GM23338 (cell line): ENCODE results near the gene PARD3. TPM values are rescaled to one million over a fixed set of nuclear protein-coding genes. Genes with fewer than 3 reads are reported as not detected.

Experiments used
- CREB1 ChIP-seq: fragments of 250-450 bp; sonication (Bioruptor Pico); IDR thresholded peaks from 2 replicates; pipeline ENCODE4 v1.5.0; 2020; ENCODE audit warnings: low read depth, mild to moderate bottlenecking, moderate library complexity
- EZH2phosphoT487 ChIP-seq: fragments of 200-600 bp; sonication (generic); IDR thresholded peaks from one replicate; pipeline ENCODE4 v1.8.1; 2018; ENCODE audit warnings: antibody characterized with exemption; ENCODE audit not compliant: unreplicated experiment
- JUNB ChIP-seq: IDR thresholded peaks from one replicate; pipeline ENCODE4 v1.6.1; 2016; ENCODE audit warnings: antibody characterized with exemption; ENCODE audit not compliant: unreplicated experiment
- NANOG ChIP-seq: IDR thresholded peaks from 2 replicates; pipeline ENCODE4 v1.6.1; 2016; ENCODE audit warnings: antibody characterized with exemption, borderline replicate concordance
- REST ChIP-seq: IDR thresholded peaks from one replicate; pipeline ENCODE4 v1.6.1; 2018; ENCODE audit warnings: antibody characterized with exemption; ENCODE audit not compliant: unreplicated experiment
- STAT1 ChIP-seq: IDR thresholded peaks from one replicate; pipeline ENCODE4 v1.6.1; 2016; ENCODE audit warnings: antibody characterized with exemption; ENCODE audit not compliant: unreplicated experiment
- ZNF331 ChIP-seq: fragments of 250-450 bp; sonication (Bioruptor Pico); IDR thresholded peaks from 2 replicates; pipeline ENCODE4 v1.5.0; 2020; ENCODE audit warnings: low read depth, mild to moderate bottlenecking, moderate library complexity
- ZNF462 ChIP-seq: fragments of 250-450 bp; sonication (Bioruptor Pico); IDR thresholded peaks from 2 replicates; pipeline ENCODE4 v1.5.0; 2020; ENCODE audit warnings: mild to moderate bottlenecking, moderate library complexity
- polyA plus RNA-seq: library from polyadenylated mRNA; unstranded; fragments of >200 nt; fragmentation: Nextera tagmentation; extraction: Ambion mirVana; gene quantifications from 2 replicates; pipeline ENCODE4 v1.2.1, GENCODE V29; 2016
- total RNA-seq: library from RNA; depleted of rRNA; stranded (reverse); fragments of >200 nt; shearing (Covaris generic); gene quantifications from 2 replicates; pipeline ENCODE4 v1.2.3, GENCODE V29; 2014

PARD3 gene
- total and polyA plus RNA-seq, 2 experiments from 2014 or later: 30.2 to 51.4 TPM

GRCh38 chr10:34449836-34450235 is 365.3 kb downstream of the PARD3 start (continued):
- no peak for TF ChIP-seq ZNF462 (CRISPR knock-in tag)
- no peak for TF ChIP-seq STAT1
- TF ChIP-seq ZNF331 (CRISPR knock-in tag): no peak
- no peak for TF ChIP-seq CREB1 (CRISPR knock-in tag)
- TF ChIP-seq JUNB: no peak
- TF ChIP-seq EZH2phosphoT487: no peak
- TF ChIP-seq REST: no peak
- TF ChIP-seq NANOG: no peak
